Body of pancreas (tissue), 4 donors: Measurements from ENCODE around the gene POLR2J3.
"Not testable (repeated sequence)": the region's sequence is repeated elsewhere in the genome, so short reads cannot be mapped to it uniquely, and the experiment has no call there.

Experiments used
- CTCF ChIP-seq, 7 experiments: fragments of 450-650 bp in 4 of 7; fragments of 200-600 bp in 3 of 7; sonication (generic) in 3 of 7; IDR thresholded peaks; one replicate each; pipeline ENCODE4 v1.5.1; 2016 to 2019; ENCODE audit warnings: antibody characterized with exemption in 7 of 7
- POLR2A ChIP-seq, 3 donors: fragments of 450-650 bp; IDR thresholded peaks; one replicate each; pipeline ENCODE4 v1.6.1; 2016; ENCODE audit warnings: antibody characterized with exemption in 3 of 3, mild to moderate bottlenecking in 2 of 3

- TF ChIP-seq CTCF, POLR2A (IDR thresholded peaks at IDR 0.05): not testable (repeated sequence)
These were observed 41.9 kb upstream of the POLR2J3 start for GRCh38 chr7:102614346-102614697.
